GM21576 (cell line): ENCODE measurements around the gene DBNL.

ENCODE experiments used
- ATAC-seq: cut with Tn5 transposase; IDR thresholded peaks from one replicate; pipeline ENCODE4 v1.9.1; 2021; ENCODE audit warnings: mild to moderate bottlenecking, moderate library complexity; ENCODE audit not compliant: unreplicated experiment

DBNL gene

DNA sequence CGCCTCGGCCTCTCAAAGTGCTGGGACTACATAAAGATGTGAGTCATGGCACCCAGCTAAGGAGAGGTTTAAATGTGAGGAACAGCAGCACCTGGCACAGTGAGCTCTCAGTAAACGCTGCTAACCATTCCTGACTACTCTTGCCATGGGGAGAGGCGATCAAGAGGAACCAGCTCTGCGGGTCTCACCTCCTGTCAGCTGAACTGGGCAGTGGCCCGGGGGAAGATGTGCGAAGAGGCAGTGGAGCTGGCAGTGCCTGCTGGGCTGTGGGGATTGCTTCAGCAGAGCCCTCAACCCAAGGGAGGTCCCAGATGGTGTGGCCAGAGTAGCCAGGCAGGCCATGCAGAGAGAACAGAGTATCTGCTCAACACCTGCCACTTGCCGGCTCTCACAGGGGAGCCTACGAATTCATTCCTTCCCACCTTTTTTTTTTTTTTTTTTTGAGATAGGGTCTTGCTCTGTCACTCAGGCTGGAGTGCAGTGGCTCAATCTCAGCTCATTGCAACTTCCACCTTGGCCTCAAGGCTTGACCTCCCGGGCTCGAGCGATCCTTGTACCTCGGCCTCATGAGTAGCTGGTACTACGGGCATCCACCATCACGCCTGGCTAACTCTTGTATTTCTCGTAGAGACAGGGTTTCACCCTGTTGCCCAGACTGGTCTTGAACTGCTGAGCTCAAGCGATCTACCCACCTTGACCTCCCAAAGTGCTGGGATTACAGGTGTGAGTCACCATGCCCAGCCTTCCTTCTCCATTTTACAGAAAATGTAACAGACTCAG is 31.0 kb downstream of the DBNL start:
- ATAC-seq, result no peak

DNA sequence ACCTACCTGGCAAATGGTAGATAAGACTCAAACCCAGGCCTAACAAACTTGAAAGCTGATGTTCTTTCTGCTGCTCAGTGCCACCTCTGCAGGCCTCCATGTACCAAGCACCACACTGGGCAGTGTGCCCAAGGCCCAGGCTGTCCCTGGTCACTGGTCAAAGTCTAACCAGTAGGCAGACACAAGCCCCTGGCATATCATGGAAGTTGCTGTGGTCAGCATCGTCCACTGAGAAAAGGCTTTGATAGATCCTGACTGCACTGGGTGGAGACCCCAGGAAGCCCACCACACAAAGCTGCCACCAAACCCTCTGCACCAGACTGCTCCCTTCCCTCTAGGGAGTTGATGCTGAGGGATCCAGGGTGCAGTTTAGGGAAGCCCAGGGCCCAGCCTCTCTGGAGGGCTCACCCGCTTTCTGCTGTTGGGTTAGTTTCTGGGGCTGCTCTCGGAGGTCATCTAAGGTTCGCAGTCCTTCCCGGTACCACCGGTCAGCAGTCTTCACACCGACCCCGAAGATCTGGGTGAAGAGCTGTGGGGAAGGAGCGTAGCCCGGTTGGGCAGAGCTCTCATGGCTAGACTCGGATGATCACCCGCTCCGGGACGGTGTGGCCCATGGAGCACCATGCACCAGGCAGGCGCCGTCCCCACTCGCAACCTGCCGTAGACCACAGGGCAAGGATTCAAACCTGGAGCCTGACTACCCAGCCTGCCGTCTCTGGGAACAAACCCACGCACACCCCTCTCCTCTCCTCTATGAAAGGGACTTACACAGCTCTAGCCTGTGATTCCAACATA is 31.8 kb downstream of the DBNL start:
- ATAC-seq, result no peak

- ATAC-seq, result no peak
These were observed 32.6 kb downstream of the DBNL start for GRCh38 chr7:44077061-44077460.

- ATAC-seq, result no peak
These were observed 33.2 kb downstream of the DBNL start for GRCh38 chr7:44077681-44078091.

- no peak for ATAC-seq
These were observed 34.0 kb downstream of the DBNL start for GRCh38 chr7:44078521-44078920.

DNA sequence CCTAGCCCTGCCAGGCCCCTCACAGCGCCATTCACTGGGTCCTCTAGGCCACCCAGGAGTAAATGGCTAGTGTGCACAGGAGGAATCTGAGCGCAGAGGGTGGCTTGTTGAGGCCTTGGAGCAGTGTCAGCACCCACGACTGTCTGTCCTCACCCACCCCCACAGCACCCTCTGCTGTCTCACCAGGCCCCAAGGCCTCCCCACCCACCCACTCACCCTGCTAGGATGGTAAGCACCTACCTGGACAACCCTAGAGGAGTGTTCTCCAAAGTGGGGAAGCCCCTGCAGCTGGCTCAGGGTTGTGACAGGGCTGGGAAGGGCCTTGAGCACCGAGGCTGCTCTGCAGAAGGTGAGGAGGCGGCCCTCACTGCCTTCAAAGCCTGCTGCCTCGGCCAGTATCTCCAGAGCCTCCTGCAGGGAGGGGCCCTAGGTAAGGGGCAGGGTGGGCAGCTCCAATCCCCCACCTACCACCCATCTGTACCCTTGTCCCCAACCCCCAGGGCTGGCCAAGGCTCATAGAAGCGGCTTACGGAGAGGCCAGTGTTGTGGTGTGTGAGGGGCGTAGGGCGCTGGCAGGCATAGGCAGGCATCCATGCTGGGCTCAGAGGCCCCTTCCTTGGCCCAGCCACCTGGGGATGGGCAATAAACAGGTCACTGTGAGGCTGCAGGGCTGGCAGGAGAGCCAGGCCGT is 35.0 kb downstream of the DBNL start:
- ATAC-seq, result no peak

DNA sequence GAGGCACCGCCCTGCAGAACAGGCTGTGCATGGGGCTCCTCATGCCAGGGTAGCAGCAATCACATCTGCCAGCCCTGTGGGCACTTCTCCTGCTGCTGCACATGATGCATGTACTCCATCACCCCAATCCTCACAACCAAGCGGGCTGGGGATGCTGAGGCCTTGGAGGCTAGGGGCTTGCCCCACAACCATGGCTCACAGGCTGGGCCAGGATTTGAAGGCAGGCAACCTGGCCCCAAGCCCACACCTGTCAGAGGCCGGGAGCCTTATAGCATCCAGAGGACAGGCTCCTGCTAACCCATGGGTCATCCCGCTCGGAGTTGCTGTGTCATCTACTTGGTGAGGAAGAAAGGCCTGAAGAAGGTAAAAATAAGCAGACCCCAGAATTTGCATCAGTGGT is 35.6 kb downstream of the DBNL start:
- ATAC-seq, result no peak

- ATAC-seq, result no peak
These were observed 36.3 kb downstream of the DBNL start for GRCh38 chr7:44080686-44081265.

- ATAC-seq, result no peak
These were observed 36.8 kb downstream of the DBNL start for GRCh38 chr7:44081266-44081748.

DNA sequence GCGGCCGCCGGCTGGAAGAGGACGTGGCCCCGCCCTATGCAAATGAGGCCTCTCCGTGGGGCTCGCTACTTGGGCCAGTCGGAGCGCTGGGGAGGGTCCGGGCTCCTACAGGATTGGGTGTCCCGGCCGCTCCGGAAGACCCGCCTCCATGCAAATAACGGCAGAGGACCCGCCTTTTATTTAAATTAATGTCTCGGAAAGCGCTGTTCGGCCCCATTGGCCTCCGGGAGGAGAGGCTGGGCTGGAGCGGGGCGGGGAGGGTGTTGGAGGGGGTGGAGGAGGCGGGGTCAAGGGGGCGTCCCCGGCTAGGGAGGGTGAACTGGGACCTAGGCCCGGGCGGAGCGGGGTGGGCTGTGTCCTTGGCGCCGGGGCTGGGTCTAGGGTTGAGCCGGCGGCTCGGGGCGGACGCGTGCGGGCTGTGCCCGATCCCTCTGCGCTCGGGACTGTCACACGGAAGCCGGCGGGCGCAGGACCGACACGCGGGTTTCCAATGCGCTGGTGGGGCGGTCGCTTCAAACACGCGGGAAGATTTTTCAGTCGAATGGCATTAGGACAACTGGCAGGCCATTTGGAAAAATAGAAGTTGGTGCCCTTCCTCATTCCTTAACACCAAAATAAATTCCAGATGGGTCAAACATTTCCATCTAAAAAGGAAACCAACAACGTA is 38.2 kb downstream of the DBNL start:
- ATAC-seq, result peak; percentile 86

GRCh38 chr7:44083796-44084195 is 39.3 kb downstream of the DBNL start:
- ATAC-seq, result no peak

GRCh38 chr7:44084701-44085100 is 40.2 kb downstream of the DBNL start:
- no peak for ATAC-seq

DNA sequence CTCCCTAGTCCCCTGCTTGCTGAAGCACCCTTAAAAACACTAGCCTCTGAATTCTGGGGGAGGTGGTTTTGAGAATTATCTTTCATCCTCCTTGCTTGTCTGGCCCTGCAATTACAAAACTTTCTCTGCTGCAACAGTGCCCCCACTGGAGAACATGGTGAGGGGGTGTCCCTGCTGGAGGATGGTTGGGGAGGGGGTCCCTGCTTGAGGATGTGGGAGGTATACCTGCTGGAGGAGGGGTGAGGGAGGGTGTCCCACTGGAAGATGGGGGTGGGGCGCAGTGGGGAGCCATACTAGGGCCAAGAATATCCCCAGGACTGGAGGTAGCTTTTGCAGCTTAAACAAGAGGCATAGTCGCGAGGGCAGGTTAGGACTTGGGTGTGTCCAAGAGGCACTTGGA is 41.0 kb downstream of the DBNL start:
- no peak for ATAC-seq

DNA sequence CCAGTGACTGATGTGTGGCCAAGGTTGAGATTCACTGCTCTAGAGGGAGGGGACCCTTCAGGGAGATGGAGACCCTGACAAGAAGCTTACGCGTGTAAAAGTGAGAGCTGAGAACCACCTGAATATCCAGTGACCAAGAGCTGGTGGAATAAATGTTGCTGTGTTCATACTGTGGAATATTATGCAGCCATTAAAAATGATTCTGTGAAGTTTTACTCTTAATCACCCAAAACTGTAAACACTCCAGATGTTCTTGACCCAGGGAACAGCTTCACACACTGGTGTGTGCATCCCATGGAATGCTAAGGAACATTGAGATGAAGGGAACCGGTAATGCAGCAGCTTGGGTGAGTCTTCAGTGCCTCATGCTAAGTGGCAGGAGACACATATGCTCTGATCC is 42.1 kb downstream of the DBNL start:
- ATAC-seq, result no peak

DNA sequence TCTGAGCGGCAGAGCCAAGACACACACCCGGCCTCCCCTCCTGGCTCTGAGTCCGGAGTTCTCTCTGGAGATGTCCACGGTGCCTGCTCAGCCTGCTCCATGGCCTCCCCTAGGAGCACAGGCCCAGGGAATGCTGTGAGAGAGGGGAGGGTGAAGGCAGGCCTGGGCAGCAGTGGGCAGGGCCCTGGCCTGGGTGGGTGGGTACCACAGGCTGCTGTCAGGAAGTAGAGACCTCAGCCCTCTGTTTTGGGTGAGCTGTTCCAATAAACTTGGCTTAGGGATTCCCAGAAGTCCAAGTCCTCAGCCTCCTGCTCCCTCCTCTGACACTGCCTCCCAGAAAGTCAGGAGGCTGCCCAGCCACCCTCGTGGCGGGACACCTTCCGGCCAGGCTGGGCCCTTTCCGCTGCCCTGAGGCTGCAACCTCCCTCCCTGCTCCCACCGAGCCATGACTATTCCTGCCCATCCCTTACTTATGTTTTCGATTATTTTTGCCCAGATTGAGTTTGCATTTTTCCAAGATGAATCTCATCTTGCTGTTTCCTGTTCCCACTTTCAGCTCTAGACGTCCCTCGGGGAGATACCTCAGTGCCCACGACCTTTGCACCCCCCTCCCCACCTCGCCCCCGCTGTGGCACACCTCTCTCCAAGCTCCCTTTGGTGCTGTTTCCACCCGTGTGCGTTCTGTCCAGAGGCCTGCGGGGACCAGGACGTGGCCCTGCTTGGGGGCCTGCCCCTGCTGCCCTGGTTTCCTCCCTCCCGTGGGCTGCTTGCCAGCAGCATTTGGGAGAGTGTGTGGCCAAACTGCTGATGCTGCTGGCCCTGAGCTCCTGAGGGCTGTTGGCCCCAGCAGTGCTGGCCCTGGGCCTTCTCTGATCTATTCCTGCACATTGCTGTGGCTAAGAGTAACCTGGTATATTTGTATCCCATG is 43.7 kb downstream of the DBNL start:
- no peak for ATAC-seq

GRCh38 chr7:44093102-44093641 is 48.7 kb downstream of the DBNL start:
- ATAC-seq, result no peak

DNA sequence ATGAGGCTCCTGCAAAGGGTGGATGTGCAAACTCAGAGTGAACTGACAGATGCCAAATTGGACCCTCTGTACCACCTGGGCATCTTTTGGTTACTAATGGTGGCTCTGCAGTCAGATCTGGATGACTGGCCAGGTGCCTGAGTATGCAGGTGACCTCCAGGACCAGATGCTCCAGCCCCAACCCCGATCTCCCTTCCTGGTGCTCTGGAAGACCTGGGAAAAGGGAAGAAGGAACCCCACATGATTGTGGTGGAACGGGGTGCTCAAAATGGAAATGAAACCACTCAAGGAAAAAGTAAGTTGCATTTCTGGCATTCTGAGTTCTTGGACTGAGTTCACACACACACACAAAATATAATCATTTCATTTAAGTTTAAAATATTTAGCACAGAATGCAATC is 49.9 kb downstream of the DBNL start:
- ATAC-seq, result no peak

- ATAC-seq, result no peak
These were observed 50.5 kb downstream of the DBNL start for GRCh38 chr7:44094883-44095592.

DNA sequence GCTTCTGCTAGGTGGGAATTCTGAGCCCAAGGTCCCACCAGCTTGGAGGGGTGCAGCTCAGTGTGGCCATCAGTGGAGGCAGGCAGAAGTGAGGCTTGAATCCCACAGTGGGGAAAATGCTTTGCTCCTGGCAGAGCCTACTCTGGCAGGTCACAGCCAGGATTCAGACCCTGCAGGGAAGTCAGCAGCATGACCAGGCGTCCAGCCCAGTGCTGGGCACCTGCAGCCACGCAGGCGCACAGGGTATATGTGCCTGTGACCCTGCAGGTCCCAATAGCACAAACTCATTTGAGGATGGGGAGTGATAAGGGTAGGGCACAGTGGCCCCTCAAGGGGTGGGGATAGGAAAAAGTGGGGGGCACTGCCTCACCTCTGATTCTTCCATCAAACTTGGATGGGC is 51.3 kb downstream of the DBNL start:
- ATAC-seq, result no peak
